NCI-H2029 treated with DMSO at 0.1 percent for 48 hours (cell line): Measurements from ENCODE around the gene FNDC10.

Experiments used
- DNase-seq: peaks from one replicate; lab custom pipeline; 2025; lab: John Stamatoyannopoulos, UW

FNDC10 gene

GRCh38 chr1:1627829-1628753, 28.2 kb upstream of the FNDC10 start:
- no peak for DNase-seq

- no peak for DNase-seq
Measured at GRCh38 chr1:1627261-1627828, 27.4 kb upstream of the FNDC10 start.

GRCh38 chr1:1626207-1627141, 26.5 kb upstream of the FNDC10 start:
- no peak for DNase-seq

GRCh38 chr1:1625824-1626206, 25.9 kb upstream of the FNDC10 start:
- DNase-seq = no peak

GRCh38 chr1:1625404-1625775, 25.5 kb upstream of the FNDC10 start:
- no peak for DNase-seq

- DNase-seq = no peak
Measured at GRCh38 chr1:1624443-1625403, 24.8 kb upstream of the FNDC10 start.

GRCh38 chr1:1623631-1624442, 23.9 kb upstream of the FNDC10 start:
- DNase-seq = no peak

GRCh38 chr1:1623181-1623630, 23.3 kb upstream of the FNDC10 start:
- DNase-seq = no peak

- DNase-seq = no peak
Measured at GRCh38 chr1:1622788-1623094, 22.8 kb upstream of the FNDC10 start.

GRCh38 chr1:1622010-1622787, 22.3 kb upstream of the FNDC10 start:
- DNase-seq = no peak

- no peak for DNase-seq
Measured at GRCh38 chr1:1621173-1622009, 21.5 kb upstream of the FNDC10 start.

- DNase-seq = no peak
Measured at GRCh38 chr1:1620433-1621139, 20.7 kb upstream of the FNDC10 start.

GRCh38 chr1:1619917-1620361, 20.0 kb upstream of the FNDC10 start:
- DNase-seq = no peak

GRCh38 chr1:1618396-1619068, 18.6 kb upstream of the FNDC10 start:
- DNase-seq = no peak

- DNase-seq = no peak
Measured at GRCh38 chr1:1617925-1618324, 18.0 kb upstream of the FNDC10 start.

GRCh38 chr1:1617516-1617915, 17.6 kb upstream of the FNDC10 start:
- no peak for DNase-seq

- DNase-seq = no peak
Measured at GRCh38 chr1:1616838-1617237, 16.9 kb upstream of the FNDC10 start.
